ENCODE results near the gene FERD3L. TPM values are rescaled to one million over a fixed set of nuclear protein-coding genes. Genes with fewer than 3 reads are reported as not detected.

FERD3L gene
- total and polyA plus RNA-seq, 4 donors: not detected

DNA sequence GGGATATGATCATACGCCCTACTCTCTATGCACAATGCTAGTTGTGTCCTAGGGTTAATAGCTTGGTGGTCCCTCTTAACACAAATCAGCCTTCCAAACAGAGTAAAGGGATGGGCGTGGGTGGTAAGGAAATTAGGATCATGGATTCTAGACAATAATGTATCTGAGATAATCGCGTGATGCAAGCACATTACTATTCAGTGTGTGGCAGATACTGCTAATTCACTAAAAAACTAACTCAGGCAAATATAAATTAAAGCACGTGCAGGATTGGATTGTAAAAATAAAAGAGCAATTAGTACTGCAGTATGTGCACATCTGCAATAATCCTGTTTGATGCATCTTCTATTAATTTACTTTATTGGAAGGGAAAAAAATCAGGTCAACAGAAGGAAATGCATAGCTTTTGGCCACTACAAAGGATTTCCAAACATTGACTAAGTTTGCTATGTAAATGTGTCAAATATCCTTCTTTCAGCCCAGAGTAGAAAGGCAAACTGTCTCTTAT, 49.8 kb downstream of the FERD3L start:
- DNase-seq (ENCODE audit: low spot score): no peak
- Histone ChIP-seq H3K27me3 (ENCODE audit: control insufficient read depth in 4 of 4, insufficient read depth in 4 of 4, low read length in 3 of 4) (peaks cover 0 to 9% (median 1%) of the 10 kb centered on the region in 4 donors), H3K4me1 (ENCODE audit: control insufficient read depth in 4 of 4, insufficient read depth in 4 of 4, low read length in 3 of 4) (no peaks in the 10 kb centered on the region), H3K36me3 (ENCODE audit: control insufficient read depth in 4 of 4, insufficient read depth in 3 of 4, low read depth in 1 of 4, low read length in 3 of 4) (no peaks in the 10 kb centered on the region), H3K27ac (ENCODE audit: low read depth in 1 of 2, low read length in 2 of 2) (no peak overlapping the region), H3K4me3 (ENCODE audit: low read depth in 1 of 3, low read length in 3 of 3) (no peak overlapping the region), H3K9ac (ENCODE audit: low read depth in 1 of 2, low read length in 2 of 2) (no peak overlapping the region), H3K9me3 (ENCODE audit: control insufficient read depth in 4 of 4, low read length in 3 of 4) (no peaks in the 10 kb centered on the region)
- TF ChIP-seq EGR1 (IDR thresholded peaks at IDR 0.05; ENCODE audit: low read depth in 2 of 2): no peak
- TF ChIP-seq RXRA (IDR thresholded peaks at IDR 0.05): no peak
- no peak for TF ChIP-seq RAD21 (IDR thresholded peaks at IDR 0.05)
- TF ChIP-seq REST (IDR thresholded peaks at IDR 0.05): no peak
- no peak for TF ChIP-seq TAF1 (conservative IDR thresholded peaks at IDR 0.05)
- TF ChIP-seq GABPA (IDR thresholded peaks at IDR 0.05 in 1 of 2, conservative IDR thresholded peaks at IDR 0.05 in 1 of 2): no peak
- no peak for TF ChIP-seq ATF3 (IDR thresholded peaks at IDR 0.05)
- no peak for TF ChIP-seq HNF4G (IDR thresholded peaks at IDR 0.05)
- TF ChIP-seq FOXA1 (IDR thresholded peaks at IDR 0.05): no peak
- no peak for TF ChIP-seq JUND (IDR thresholded peaks at IDR 0.05)
- no peak for TF ChIP-seq FOXA2 (IDR thresholded peaks at IDR 0.05)
- TF ChIP-seq YY1 (IDR thresholded peaks at IDR 0.05): no peak
- no peak for TF ChIP-seq CTCF (IDR thresholded peaks at IDR 0.05; ENCODE audit: low read depth, low read length, missing input control)
- 65% methylated on average over 5 of the region's 5 CpGs for WGBS

Other genes with a start within 250 kb of the FERD3L start
- under 1 TPM; 0.17 to 0.19 TPM for gene TWIST1, start 27.8 kb downstream of the FERD3L start, total RNA-seq
- gene TWIST1, start 27.8 kb downstream of the FERD3L start, polyA plus RNA-seq: under 1 TPM in 1 of 2 donors, not detected in 1; 0.15 TPM